GM23338 (cell line): ENCODE data around the gene TOMM40. TPM values are rescaled to one million over a fixed set of nuclear protein-coding genes. Genes with fewer than 3 reads are reported as not detected.

Source experiments
- ATAC-seq: fragments of 200-7000 bp; cut with Tn5 transposase; 3 replicates; pipeline ENCODE4 v1.9.1; 2020
- DNase-seq: peaks from one replicate; pipeline ENCODE4 v3.0.0-alpha.2; 2015; ENCODE audit warnings: low spot score
- H2AFZ ChIP-seq: fragments of 200-600 bp; sonication (generic); 2 replicates; pipeline ENCODE4 v1.8.0; 2016; ENCODE audit warnings: antibody characterized with exemption, mild to moderate bottlenecking, moderate library complexity
- H3F3A ChIP-seq: fragments of 200-600 bp; sonication (generic); replicated peaks from 2 replicates; pipeline ENCODE4 v1.8.0; 2017; ENCODE audit warnings: antibody characterized with exemption, mixed run types, low read depth
- H3K27ac ChIP-seq: fragments of 200-600 bp; sonication (generic); 2 replicates; pipeline ENCODE4 v1.6.1; 2016; ENCODE audit warnings: low read depth
- H3K27me3 ChIP-seq: fragments of 200-600 bp; sonication (generic); 2 replicates; pipeline ENCODE4 v1.8.0; 2016; ENCODE audit warnings: mild to moderate bottlenecking, mixed run types, moderate library complexity; ENCODE audit not compliant: insufficient read depth
- H3K36me3 ChIP-seq: fragments of 200-600 bp; sonication (generic); 2 replicates; pipeline ENCODE4 v1.8.0; 2016; ENCODE audit warnings: mild to moderate bottlenecking; ENCODE audit not compliant: insufficient read depth
- H3K4me1 ChIP-seq: fragments of 200-600 bp; sonication (generic); 2 replicates; pipeline ENCODE4 v1.8.0; 2016; ENCODE audit warnings: mild to moderate bottlenecking, moderate library complexity; ENCODE audit not compliant: insufficient read depth
- H3K4me2 ChIP-seq: fragments of 200-600 bp; sonication (generic); 2 replicates; pipeline ENCODE4 v1.7.1; 2017; ENCODE audit warnings: mixed run types
- H3K4me3 ChIP-seq: fragments of 200-600 bp; sonication (generic); 2 replicates; pipeline ENCODE4 v1.6.1; 2016; ENCODE audit warnings: mixed run types
- H3K79me2 ChIP-seq: fragments of 200-600 bp; sonication (generic); replicated peaks from 2 replicates; pipeline ENCODE4 v1.8.0; 2017; ENCODE audit warnings: mild to moderate bottlenecking; ENCODE audit not compliant: insufficient read depth
- H3K9me2 ChIP-seq: fragments of 200-600 bp; sonication (generic); 2 replicates; pipeline ENCODE4 v1.8.0; 2017; ENCODE audit not compliant: insufficient read depth
- H4K20me1 ChIP-seq: fragments of 200-600 bp; sonication (generic); replicated peaks from 2 replicates; pipeline ENCODE4 v1.8.0; 2017; ENCODE audit warnings: mild to moderate bottlenecking; ENCODE audit not compliant: insufficient read depth
- H3K27ac Mint-ChIP-seq: 2 replicates; pipeline ENCODE4 v1.8.0; 2020; ENCODE audit warnings: inconsistent platforms, mild to moderate bottlenecking, moderate library complexity, mixed read lengths
- H3K27me3 Mint-ChIP-seq: 3 replicates; pipeline ENCODE4 v1.8.0; 2022; ENCODE audit warnings: low read depth, mild to moderate bottlenecking, moderate library complexity, mixed read lengths, inconsistent platforms; ENCODE audit not compliant: insufficient read depth, poor library complexity
- H3K36me3 Mint-ChIP-seq: 3 replicates; pipeline ENCODE4 v1.8.0; 2021; ENCODE audit warnings: low read depth, mild to moderate bottlenecking, inconsistent platforms, moderate library complexity, mixed read lengths
- H3K4me1 Mint-ChIP-seq: 3 replicates; pipeline ENCODE4 v1.8.0; 2020; ENCODE audit warnings: mild to moderate bottlenecking, inconsistent platforms, mixed read lengths
- H3K4me3 Mint-ChIP-seq: 3 replicates; pipeline ENCODE4 v1.8.0; 2021; ENCODE audit warnings: moderate library complexity, mild to moderate bottlenecking, inconsistent platforms, mixed read lengths
- H3K9me3 Mint-ChIP-seq: 3 replicates; pipeline ENCODE4 v1.8.0; 2020; ENCODE audit warnings: moderate library complexity, mild to moderate bottlenecking, inconsistent platforms, mixed read lengths
- ETS1 ChIP-seq: IDR thresholded peaks from 2 replicates; pipeline ENCODE4 v1.6.1; 2016; ENCODE audit warnings: antibody characterized with exemption
- EZH2 ChIP-seq: fragments of 200-600 bp; sonication (generic); IDR thresholded peaks from one replicate; pipeline ENCODE4 v1.8.0; 2017; ENCODE audit warnings: antibody characterized with exemption, mild to moderate bottlenecking, low read depth; ENCODE audit not compliant: unreplicated experiment
- JUNB ChIP-seq: IDR thresholded peaks from one replicate; pipeline ENCODE4 v1.6.1; 2016; ENCODE audit warnings: antibody characterized with exemption; ENCODE audit not compliant: unreplicated experiment
- NANOG ChIP-seq: IDR thresholded peaks from 2 replicates; pipeline ENCODE4 v1.6.1; 2016; ENCODE audit warnings: antibody characterized with exemption, borderline replicate concordance
- REST ChIP-seq: IDR thresholded peaks from one replicate; pipeline ENCODE4 v1.6.1; 2018; ENCODE audit warnings: antibody characterized with exemption; ENCODE audit not compliant: unreplicated experiment
- STAT1 ChIP-seq: IDR thresholded peaks from one replicate; pipeline ENCODE4 v1.6.1; 2016; ENCODE audit warnings: antibody characterized with exemption; ENCODE audit not compliant: unreplicated experiment
- ZNF462 ChIP-seq: fragments of 250-450 bp; sonication (Bioruptor Pico); IDR thresholded peaks from 2 replicates; pipeline ENCODE4 v1.5.0; 2020; ENCODE audit warnings: mild to moderate bottlenecking, moderate library complexity
- polyA plus RNA-seq: library from polyadenylated mRNA; unstranded; fragments of >200 nt; fragmentation: Nextera tagmentation; extraction: Ambion mirVana; gene quantifications from 2 replicates; pipeline ENCODE4 v1.2.1, GENCODE V29; 2016
- total RNA-seq: library from RNA; depleted of rRNA; stranded (reverse); fragments of >200 nt; shearing (Covaris generic); gene quantifications from 2 replicates; pipeline ENCODE4 v1.2.3, GENCODE V29; 2014

Gene TOMM40
- total and polyA plus RNA-seq, 2 experiments from 2014 or later = 142 to 273 TPM

- no peaks in the 10 kb centered on the region for H3K27me3 ChIP-seq
- peaks cover 15% of the 10 kb centered on the region for H3K36me3 ChIP-seq
- H3K27ac ChIP-seq = no peak overlapping the region
- H3K9me2 ChIP-seq = no peaks in the 10 kb centered on the region
- Mint-ChIP-seq H3K27ac (0 out of 2 replicates have a peak overlapping the region, but pooled peaks have one; percentile 11), H3K4me3 (no peak overlapping the region), H3K9me3 (no peaks in the 10 kb centered on the region), H3K27me3 (peaks cover 17% of the 10 kb centered on the region), H3K4me1 (peaks cover 40% of the 10 kb centered on the region), H3K36me3 (peaks cover 63% of the 10 kb centered on the region)
- DNase-seq (no peak), ATAC-seq (peak; percentile 22)
- H3F3A ChIP-seq = peaks cover 19% of the 10 kb centered on the region; the same call in 1 of the 2 replicates
- peaks cover 37% of the 10 kb centered on the region for H3K4me1 ChIP-seq
- no peaks in the 10 kb centered on the region for H3K79me2 ChIP-seq
- H3K4me3 ChIP-seq = no peak overlapping the region
- H2AFZ ChIP-seq = no peak overlapping the region
- peaks cover 12% of the 10 kb centered on the region for H4K20me1 ChIP-seq
- TF ChIP-seq ETS1 (no peak), STAT1 (no peak)
- H3K4me2 ChIP-seq = 0 out of 2 replicates have a peak overlapping the region, but pooled peaks have one; percentile 51
Observed at GRCh38 chr19:44876930-44877535, 14.0 kb upstream of the TOMM40 start.

- ATAC-seq = no peak
- H3K27ac ChIP-seq = no peak overlapping the region
- Mint-ChIP-seq H3K4me3 (no peak overlapping the region; the same call in 2 of the 3 replicates), H3K27me3 (peaks cover 17% of the 10 kb centered on the region), H3K36me3 (peaks cover 53% of the 10 kb centered on the region), H3K27ac (0 out of 2 replicates have a peak overlapping the region, but pooled peaks have one; percentile 40), H3K9me3 (no peaks in the 10 kb centered on the region), H3K4me1 (peaks cover 51% of the 10 kb centered on the region)
- H3K79me2 ChIP-seq = no peaks in the 10 kb centered on the region
- peaks cover 11% of the 10 kb centered on the region; the same call in 1 of the 2 replicates for H3K36me3 ChIP-seq
- no peaks in the 10 kb centered on the region for H3K27me3 ChIP-seq
- no peak overlapping the region for H3K4me2 ChIP-seq
- H3K9me2 ChIP-seq = no peaks in the 10 kb centered on the region
- peaks cover 46% of the 10 kb centered on the region for H3K4me1 ChIP-seq
- H2AFZ ChIP-seq = no peak overlapping the region
- DNase-seq = no peak
- H4K20me1 ChIP-seq = peaks cover 8% of the 10 kb centered on the region; the same call in 1 of the 2 replicates
- peaks cover 16% of the 10 kb centered on the region; the same call in 1 of the 2 replicates for H3F3A ChIP-seq
- no peak overlapping the region for H3K4me3 ChIP-seq
- TF ChIP-seq JUNB = no peak
- no peak for TF ChIP-seq REST
- TF ChIP-seq ETS1 = no peak
- TF ChIP-seq ZNF462 (CRISPR knock-in tag) = no peak
- TF ChIP-seq NANOG = no peak
- TF ChIP-seq EZH2 = no peak
Observed at GRCh38 chr19:44878120-44878865, 12.8 kb upstream of the TOMM40 start.
